GM12872 (cell line): ENCODE measurements around the gene C19orf73.

Experiments
- CTCF ChIP-seq: IDR thresholded peaks from 3 replicates; pipeline ENCODE4 v1.5.1; 2011; ENCODE audit warnings: low read depth, mild to moderate bottlenecking, low read length, moderate library complexity; ENCODE audit not compliant: insufficient read depth

C19orf73 gene, protein sequence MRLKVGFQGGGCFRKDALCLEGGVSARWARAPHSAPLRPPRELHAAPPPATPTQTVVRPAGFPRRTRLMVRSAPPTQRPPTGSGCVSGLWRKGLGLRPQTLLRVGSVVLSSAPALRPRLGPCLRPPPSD

DNA sequence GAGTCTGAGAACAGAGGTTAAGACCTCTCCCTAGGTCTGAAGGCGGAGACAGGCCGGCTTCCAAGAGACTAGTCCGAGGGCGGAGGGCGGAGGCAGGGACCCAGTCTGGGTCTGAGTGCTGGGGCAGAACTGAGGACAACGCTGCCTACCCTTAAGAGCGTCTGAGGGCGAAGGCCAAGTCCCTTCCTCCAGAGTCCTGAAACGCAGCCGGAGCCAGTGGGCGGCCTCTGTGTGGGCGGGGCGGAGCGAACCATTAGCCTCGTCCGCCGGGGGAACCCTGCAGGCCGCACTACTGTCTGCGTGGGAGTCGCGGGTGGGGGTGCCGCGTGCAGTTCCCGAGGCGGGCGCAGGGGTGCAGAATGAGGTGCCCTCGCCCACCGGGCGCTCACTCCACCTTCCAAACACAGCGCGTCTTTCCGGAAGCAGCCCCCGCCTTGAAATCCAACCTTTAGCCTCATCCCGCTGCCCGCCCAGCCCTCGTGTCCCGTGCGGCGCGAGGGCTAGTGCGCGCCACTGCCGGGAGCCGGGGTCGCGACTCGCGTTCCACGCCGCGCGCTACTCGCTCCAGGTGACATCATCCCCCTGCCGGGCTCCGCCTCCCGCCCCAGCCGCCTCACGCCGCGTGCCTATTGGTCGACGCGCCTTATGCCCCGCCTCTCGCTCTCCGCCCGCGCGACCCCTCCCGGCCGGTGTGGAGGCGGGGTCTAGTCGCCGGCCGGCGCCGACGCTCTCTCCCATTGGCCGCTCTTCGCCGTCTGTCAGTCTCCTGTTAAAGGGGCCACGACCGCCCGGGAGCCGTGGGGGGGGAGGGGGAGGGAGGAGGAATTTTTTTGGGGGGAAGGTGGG, at the start of gene C19orf73:
Gene C19orf73, minus strand, starts transcription at position 579 of the 846 bp plus-strand sequence. Its CDS starts 121 bp downstream, at position 458.
- TF ChIP-seq CTCF = peak; percentile 33

DNA sequence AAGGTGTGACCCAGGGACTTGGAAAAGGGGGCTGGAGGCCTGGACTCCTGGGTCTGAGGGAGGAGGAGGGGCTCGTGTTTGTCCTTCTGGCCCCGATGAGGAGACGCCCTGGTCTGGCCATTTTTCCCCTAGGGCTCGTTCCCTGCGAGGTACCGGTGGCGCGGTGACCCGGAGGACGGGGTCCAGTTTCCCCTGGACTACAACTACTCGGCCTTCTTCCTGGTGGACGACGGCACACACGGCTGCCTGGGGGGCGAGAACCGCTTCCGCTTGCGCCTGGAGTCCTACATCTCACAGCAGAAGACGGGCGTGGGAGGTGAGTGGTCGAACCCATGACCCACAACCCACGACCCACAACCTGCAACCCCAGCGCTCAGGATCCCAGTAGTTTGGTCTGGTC, 49.5 kb upstream of the C19orf73 start:
- TF ChIP-seq CTCF = no peak

GRCh38 chr19:49167857-49168409, 49.0 kb upstream of the C19orf73 start:
- no peak for TF ChIP-seq CTCF

DNA sequence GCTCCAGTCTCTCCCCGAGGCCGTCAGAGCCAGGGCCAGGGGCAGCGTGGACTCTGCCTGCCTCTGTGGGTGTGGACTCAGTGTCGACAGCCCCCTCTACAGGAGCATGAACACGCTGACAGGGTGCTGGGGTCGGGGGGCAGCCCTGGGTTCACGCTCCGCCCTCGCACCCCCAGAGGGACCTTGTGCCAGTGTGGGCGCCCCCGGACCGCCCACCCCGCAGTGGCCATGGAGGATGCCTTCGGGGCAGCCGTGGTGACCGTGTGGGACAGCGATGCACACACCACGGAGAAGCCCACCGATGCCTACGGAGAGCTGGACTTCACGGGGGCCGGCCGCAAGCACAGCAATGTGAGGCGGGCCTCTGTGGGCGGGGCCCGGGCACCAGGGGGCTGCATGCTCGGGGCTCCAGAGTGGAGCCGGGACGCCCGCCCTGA, 46.9 kb upstream of the C19orf73 start:
- no peak for TF ChIP-seq CTCF

DNA sequence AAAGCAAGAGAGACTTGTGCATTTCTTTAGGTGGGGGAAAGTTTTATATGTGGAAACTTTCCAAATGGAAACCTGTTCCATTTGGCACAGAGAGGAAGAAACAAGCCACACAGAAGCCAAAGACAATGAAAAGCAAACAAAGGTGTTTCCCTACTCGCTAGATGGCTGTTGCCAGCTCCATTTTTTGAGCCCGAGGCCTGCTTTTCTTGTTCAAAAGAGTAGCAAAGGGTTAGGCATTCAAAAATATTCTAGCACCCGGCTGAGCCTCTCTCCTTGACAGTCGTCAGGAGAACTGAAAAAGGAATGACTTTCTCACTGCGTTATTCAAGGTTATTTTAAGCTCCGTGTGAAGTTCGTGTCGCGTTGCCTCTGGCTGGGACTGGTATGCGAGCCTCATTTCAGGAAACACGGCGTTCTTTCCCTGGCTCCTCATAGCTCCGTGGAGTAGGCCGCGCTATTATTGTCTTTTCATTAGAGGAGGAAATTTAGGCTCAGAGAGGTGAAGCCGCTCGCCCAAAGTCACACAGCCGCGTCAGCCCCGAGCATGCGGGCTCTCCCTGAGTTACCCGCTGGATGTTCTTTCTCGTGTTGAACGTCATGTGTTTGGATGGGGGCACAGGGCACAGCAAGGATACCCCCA, 46.3 kb upstream of the C19orf73 start:
- no peak for TF ChIP-seq CTCF

- TF ChIP-seq CTCF = no peak
Observed at GRCh38 chr19:49161987-49162386, 43.0 kb upstream of the C19orf73 start.
